Measurements from ENCODE around the gene MTSS2. TPM values are rescaled to one million over a fixed set of nuclear protein-coding genes. Genes with fewer than 3 reads are reported as not detected.

MTSS2 gene
- total and polyA plus RNA-seq, 12 donors = 11.6 to 145 (median 73.9) TPM

DNA sequence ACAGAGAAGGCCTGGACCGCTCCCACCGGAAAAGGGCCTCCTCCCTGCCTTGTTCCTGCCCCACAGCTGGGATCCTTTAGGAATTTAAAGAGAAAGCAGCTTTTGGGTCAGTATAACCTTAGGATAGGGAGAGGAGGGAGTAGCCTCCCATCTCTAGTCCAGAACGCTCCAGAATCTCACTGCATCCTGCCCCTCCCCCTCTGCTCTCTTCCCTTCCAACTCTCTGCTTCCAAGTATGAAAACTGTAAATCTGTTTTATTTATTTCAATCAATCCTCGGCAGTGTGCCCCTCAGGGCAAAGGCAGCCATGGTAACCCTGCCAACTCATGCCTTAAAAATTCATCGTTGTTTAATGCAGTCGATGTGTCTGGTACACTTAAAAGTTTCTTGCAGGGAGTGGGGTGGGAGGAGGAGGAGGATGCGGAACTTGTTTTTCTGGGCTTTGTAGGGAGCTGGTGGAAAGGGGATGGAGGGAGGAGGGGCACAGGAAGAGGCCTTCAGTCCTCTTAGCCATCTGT is 21.2 kb upstream of the MTSS2 start:
- Histone ChIP-seq H3K27ac (peak overlapping the region in 2 of 5 donors; percentile 44 to 71), H3K4me1 (replicated peaks in 1 of 2) (peaks cover 20 to 43% of the 10 kb centered on the region in 2 donors), H3K9me3 (replicated peaks in 1 of 3) (no peaks in the 10 kb centered on the region), H3K4me3 (no peak overlapping the region), H3K36me3 (replicated peaks in 1 of 2) (no peaks in the 10 kb centered on the region), H3K27me3 (no peaks in the 10 kb centered on the region)
- no peak for TF ChIP-seq POLR2A (IDR thresholded peaks at IDR 0.05)
- TF ChIP-seq, protein P1, sequence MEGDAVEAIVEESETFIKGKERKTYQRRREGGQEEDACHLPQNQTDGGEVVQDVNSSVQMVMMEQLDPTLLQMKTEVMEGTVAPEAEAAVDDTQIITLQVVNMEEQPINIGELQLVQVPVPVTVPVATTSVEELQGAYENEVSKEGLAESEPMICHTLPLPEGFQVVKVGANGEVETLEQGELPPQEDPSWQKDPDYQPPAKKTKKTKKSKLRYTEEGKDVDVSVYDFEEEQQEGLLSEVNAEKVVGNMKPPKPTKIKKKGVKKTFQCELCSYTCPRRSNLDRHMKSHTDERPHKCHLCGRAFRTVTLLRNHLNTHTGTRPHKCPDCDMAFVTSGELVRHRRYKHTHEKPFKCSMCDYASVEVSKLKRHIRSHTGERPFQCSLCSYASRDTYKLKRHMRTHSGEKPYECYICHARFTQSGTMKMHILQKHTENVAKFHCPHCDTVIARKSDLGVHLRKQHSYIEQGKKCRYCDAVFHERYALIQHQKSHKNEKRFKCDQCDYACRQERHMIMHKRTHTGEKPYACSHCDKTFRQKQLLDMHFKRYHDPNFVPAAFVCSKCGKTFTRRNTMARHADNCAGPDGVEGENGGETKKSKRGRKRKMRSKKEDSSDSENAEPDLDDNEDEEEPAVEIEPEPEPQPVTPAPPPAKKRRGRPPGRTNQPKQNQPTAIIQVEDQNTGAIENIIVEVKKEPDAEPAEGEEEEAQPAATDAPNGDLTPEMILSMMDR (IDR thresholded peaks at IDR 0.05) = no peak
- no peak for DNase-seq
- 53 to 77% (median 61%) methylated on average over 7 of the region's 7 CpGs for WGBS, 4 donors
- intact Hi-C loops (cut with DNase I) = no loop called here

DNA sequence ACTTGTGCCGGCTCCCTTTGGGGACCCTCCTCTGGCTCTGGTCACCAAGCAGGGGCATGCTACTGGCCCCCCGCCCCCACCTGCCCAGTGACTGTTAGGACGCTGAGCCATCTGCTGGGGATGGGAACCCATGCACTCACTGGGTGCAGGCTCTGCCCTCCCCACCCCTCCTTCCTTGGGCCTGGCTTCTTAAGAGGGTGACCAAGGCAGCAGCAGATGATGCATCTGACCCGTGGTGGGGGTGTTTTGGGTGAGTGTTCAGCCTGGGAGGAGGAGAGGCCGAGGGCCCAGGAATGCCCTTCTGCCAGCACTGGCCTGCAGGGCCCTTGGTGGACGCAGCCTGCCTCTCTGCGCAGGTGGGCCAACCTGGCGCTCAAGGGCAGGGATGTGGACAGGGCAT is 19.2 kb upstream of the MTSS2 start:
- no peaks in the 10 kb centered on the region for H3K27me3 ChIP-seq
- 89 to 100% (median 93%) methylated on average over 3 to 8 of the region's 8 CpGs for WGBS, 4 donors
- H3K4me3 ChIP-seq = no peak overlapping the region
- no peak for TF ChIP-seq POLR2A (IDR thresholded peaks at IDR 0.05)
- TF ChIP-seq, protein P1 (IDR thresholded peaks at IDR 0.05) = no peak
- no peak for DNase-seq
- peak overlapping the region in 1 of 5 donors; percentile 96 for H3K27ac ChIP-seq
- no peaks in the 10 kb centered on the region for H3K9me3 ChIP-seq (replicated peaks in 1 of 3)
- intact Hi-C loops (cut with DNase I) = no loop called here
- H3K36me3 ChIP-seq (replicated peaks in 1 of 2) = no peaks in the 10 kb centered on the region
- H3K4me1 ChIP-seq (replicated peaks in 1 of 2) = peaks cover 21 to 49% of the 10 kb centered on the region in 2 donors

DNA sequence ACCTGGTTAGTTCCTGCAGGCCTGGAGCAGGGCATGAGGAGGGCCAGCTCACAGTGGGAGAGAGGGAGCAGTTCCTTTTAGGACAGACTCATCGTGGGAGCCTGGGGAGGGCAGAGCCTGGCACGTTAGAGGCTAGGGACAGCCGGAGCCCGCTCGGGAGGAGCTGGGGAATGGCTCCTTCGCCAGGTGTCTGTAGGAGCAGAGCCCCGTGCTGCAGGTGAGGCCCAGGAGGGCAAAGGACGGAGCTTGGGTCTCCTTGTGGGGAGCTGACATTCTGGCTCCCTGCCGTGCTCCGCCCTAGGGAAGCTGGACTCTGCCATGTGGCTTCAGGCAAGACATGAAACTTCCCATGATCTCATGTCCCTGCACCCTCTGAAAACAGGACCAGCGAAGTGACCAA is 18.7 kb upstream of the MTSS2 start:
- 92 to 100% (median 92%) methylated on average over 1 to 11 of the region's 11 CpGs; no CpG with 5 or more reads in 1 of the 4 donors for WGBS, 4 donors
- no peak overlapping the region for H3K4me3 ChIP-seq
- H3K36me3 ChIP-seq (replicated peaks in 1 of 2) = no peaks in the 10 kb centered on the region
- no peaks in the 10 kb centered on the region for H3K9me3 ChIP-seq (replicated peaks in 1 of 3)
- intact Hi-C loops (cut with DNase I) = no loop called here
- peaks cover 21 to 49% of the 10 kb centered on the region in 2 donors for H3K4me1 ChIP-seq (replicated peaks in 1 of 2)
- no peak for DNase-seq
- H3K27ac ChIP-seq = peak overlapping the region in 3 of 5 donors; percentile 91 to 98 (median 96)
- no peak for TF ChIP-seq POLR2A (IDR thresholded peaks at IDR 0.05)
- TF ChIP-seq, protein P1 (IDR thresholded peaks at IDR 0.05) = no peak
- H3K27me3 ChIP-seq = no peaks in the 10 kb centered on the region

DNA sequence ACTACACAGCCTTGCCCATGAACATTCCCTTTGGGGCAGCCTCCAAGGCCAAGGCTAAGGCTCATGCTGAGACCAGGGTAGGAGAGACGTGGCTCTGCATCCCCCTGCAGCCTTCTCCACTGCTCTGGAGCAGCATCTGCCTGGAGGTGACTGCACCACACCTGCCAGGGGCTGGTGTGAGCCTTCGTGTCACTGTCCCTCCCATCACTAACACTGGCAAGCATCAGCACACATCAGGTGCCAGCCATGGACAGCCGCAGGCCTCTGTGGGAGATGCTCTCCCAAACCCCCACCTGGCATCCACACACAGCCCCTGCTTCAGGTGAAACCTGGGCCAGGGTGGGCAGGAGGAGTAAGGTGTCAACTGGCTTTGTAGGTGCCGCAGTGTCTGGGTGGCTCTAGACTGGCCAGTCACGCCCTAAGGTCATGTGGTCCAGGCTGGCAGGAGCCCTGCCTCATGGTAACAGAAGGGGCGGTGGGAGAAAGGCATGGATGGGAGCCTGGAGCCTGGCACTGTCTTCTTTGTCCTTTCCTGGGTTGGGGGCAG is 18.1 kb upstream of the MTSS2 start:
- 70 to 92% (median 78%) methylated on average over 4 to 6 of the region's 6 CpGs for WGBS, 4 donors
- H3K4me1 ChIP-seq (replicated peaks in 1 of 2) = peaks cover 21 to 49% of the 10 kb centered on the region in 2 donors
- H3K27me3 ChIP-seq = no peaks in the 10 kb centered on the region
- intact Hi-C loops (cut with DNase I) = no loop called here
- no peak overlapping the region for H3K4me3 ChIP-seq
- H3K27ac ChIP-seq = peak overlapping the region; percentile 33 to 98 (median 91)
- no peak for DNase-seq
- no peaks in the 10 kb centered on the region for H3K9me3 ChIP-seq (replicated peaks in 1 of 3)
- no peaks in the 10 kb centered on the region for H3K36me3 ChIP-seq (replicated peaks in 1 of 2)
- TF ChIP-seq POLR2A (IDR thresholded peaks at IDR 0.05) = peak in 1 of 2 donors; percentile 34
- TF ChIP-seq, protein P1 (IDR thresholded peaks at IDR 0.05) = no peak

Data from adrenal gland (tissue), 12 donors.